ENCODE results near the gene ANKRD39. TPM values are rescaled to one million over a fixed set of nuclear protein-coding genes. Genes with fewer than 3 reads are reported as not detected.

Gene ANKRD39
- total and polyA plus RNA-seq, 2 of the 4 experiments (the other 2 are of a cell fraction) = 12.5 to 17.0 TPM

- Histone ChIP-seq H3K14ac (replicated peaks; ENCODE audit: low read depth, low read length) (no peak overlapping the region), H3K9ac (ENCODE audit: low read depth, low read length) (no peak overlapping the region), H2BK5ac (ENCODE audit: low read depth, low read length, poor library complexity, severe bottlenecking) (no peak overlapping the region), H3K56ac (ENCODE audit: extremely low read depth, insufficient read depth, low read length) (no peak overlapping the region), H2AK9ac (replicated peaks; ENCODE audit: low read depth, low read length, poor library complexity) (no peak overlapping the region), H2AFZ (replicated peaks; ENCODE audit: low read length, poor library complexity) (no peak overlapping the region), H2AK5ac (ENCODE audit: low read depth, low read length) (no peak overlapping the region), H3K27me3 (ENCODE audit: control insufficient read depth, insufficient read depth, low read length) (no peaks in the 10 kb centered on the region), H3K9me1 (ENCODE audit: insufficient read depth, low read length) (peaks cover 4% of the 10 kb centered on the region; the same call in 1 of the 2 replicates), H3K9me3 (ENCODE audit: control insufficient read depth, insufficient read depth, low read length) (no peaks in the 10 kb centered on the region), H2BK20ac (ENCODE audit: low read depth, low read length) (no peak overlapping the region), H4K5ac (ENCODE audit: low read depth, low read length) (no peak overlapping the region), H3K4me1 (ENCODE audit: control insufficient read depth, insufficient read depth, low read length) (peaks cover 4% of the 10 kb centered on the region), H2BK120ac (ENCODE audit: low read depth, low read length) (no peak overlapping the region), H3K23ac (ENCODE audit: low read depth, low read length) (no peak overlapping the region), H4K91ac (ENCODE audit: insufficient read depth, low read depth, low read length) (no peak overlapping the region), H3K4ac (ENCODE audit: low read depth, low read length) (no peak overlapping the region), H4K8ac (ENCODE audit: low read depth in 2 of 2, low read length in 2 of 2) (no peak overlapping the region), H3K79me1 (ENCODE audit: low read depth in 1 of 2, low read length in 2 of 2) (no peaks in the 10 kb centered on the region), H3K4me3 (ENCODE audit: insufficient read depth, low read depth, low read length) (no peak overlapping the region), H2BK15ac (ENCODE audit: low read depth, low read length) (no peak overlapping the region), H4K20me1 (ENCODE audit: insufficient read depth, low read length) (no peaks in the 10 kb centered on the region), H3K18ac (ENCODE audit: low read depth, low read length) (no peak overlapping the region), H3K4me2 (ENCODE audit: low read depth, low read length) (no peak overlapping the region), H3K27ac (ENCODE audit: insufficient read depth, low read length) (no peak overlapping the region), H3K36me3 (ENCODE audit: control insufficient read depth, insufficient read depth, low read length) (0 out of 2 replicates have a peak, but pooled peaks cover 1% of the 10 kb centered on the region)
- ChIA-PET POLR2A (ENCODE audit: unreplicated experiment) (no interaction called here), CTCF (interaction anchor here (0.7 kb wide), 1 partner anchor 169 kb away, joined by 3 read pairs; no protein-coding TSS in a partner anchor)
- 96% methylated on average over 4 of the region's 10 CpGs; no CpG with 5 or more reads in 1 of the 2 experiments for WGBS, 2 experiments (ENCODE audit: extremely low coverage in 2 of 2, insufficient read length in 1 of 2)
- ATAC-seq (ENCODE audit: low read depth) = no peak
- intact Hi-C loops (cut with micrococcal nuclease) = no loop called here
- DNase-seq = no peak
- BruUV-seq (replicated peaks) = no TSS peak
- in situ Hi-C loops (cut with MboI; ENCODE audit: low sequenced_read_pairs) = no loop called here
- TF ChIP-seq MAFK (IDR thresholded peaks at IDR 0.05; ENCODE audit: low read depth, low read length) = no peak
- no peak for TF ChIP-seq RCOR1 (IDR thresholded peaks at IDR 0.05; ENCODE audit: insufficient replicate concordance, low read length)
- no peak for TF ChIP-seq NFE2L2 (IDR thresholded peaks at IDR 0.05; ENCODE audit: low read depth, low read length)
- dilution Hi-C loops (cut with HindIII; ENCODE audit: low sequenced_read_pairs, unreplicated experiment) = no loop called here
Observed at GRCh38 chr2:96807127-96807471, 50.7 kb downstream of the ANKRD39 start.

All from IMR-90 (cell line).